ENCODE measurements around the gene F2RL1.

DNA sequence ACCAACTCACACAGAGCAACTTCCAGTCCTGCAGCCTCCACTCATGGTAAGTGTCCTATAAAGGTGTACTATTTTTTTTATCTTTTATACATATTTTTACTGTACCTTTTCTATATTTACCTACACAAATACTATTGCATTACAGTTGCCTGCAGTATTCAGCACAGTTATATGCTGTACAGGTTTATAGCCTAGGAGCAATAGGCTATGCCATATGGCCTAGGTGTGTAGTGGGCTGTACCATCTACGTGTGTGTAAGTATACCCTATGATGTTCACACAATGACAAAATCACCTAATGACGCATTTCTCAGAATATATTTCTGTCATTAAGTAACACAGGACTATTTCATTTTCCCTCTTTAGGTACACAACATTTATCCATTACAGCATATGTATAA lies 47.7 kb downstream of the F2RL1 start:
- TF ChIP-seq EZH2 (IDR thresholded peaks at IDR 0.05; ENCODE audit: borderline replicate concordance, insufficient read depth, low read length, poor library complexity, severe bottlenecking): no peak
- no peak for TF ChIP-seq SMC3 (conservative IDR thresholded peaks at IDR 0.05; ENCODE audit: poor library complexity)
- TF ChIP-seq, protein P1, sequence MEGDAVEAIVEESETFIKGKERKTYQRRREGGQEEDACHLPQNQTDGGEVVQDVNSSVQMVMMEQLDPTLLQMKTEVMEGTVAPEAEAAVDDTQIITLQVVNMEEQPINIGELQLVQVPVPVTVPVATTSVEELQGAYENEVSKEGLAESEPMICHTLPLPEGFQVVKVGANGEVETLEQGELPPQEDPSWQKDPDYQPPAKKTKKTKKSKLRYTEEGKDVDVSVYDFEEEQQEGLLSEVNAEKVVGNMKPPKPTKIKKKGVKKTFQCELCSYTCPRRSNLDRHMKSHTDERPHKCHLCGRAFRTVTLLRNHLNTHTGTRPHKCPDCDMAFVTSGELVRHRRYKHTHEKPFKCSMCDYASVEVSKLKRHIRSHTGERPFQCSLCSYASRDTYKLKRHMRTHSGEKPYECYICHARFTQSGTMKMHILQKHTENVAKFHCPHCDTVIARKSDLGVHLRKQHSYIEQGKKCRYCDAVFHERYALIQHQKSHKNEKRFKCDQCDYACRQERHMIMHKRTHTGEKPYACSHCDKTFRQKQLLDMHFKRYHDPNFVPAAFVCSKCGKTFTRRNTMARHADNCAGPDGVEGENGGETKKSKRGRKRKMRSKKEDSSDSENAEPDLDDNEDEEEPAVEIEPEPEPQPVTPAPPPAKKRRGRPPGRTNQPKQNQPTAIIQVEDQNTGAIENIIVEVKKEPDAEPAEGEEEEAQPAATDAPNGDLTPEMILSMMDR (IDR thresholded peaks at IDR 0.05; ENCODE audit: poor library complexity, severe bottlenecking): no peak
- no peak for TF ChIP-seq EP300 (conservative IDR thresholded peaks at IDR 0.05; ENCODE audit: poor library complexity, severe bottlenecking)
- TF ChIP-seq RAD21 (conservative IDR thresholded peaks at IDR 0.05): no peak
- TF ChIP-seq POLR2AphosphoS5 (IDR thresholded peaks at IDR 0.05): no peak
- TF ChIP-seq TAF1 (IDR thresholded peaks at IDR 0.05; ENCODE audit: low read depth): no peak

All from neural cell (in vitro differentiated cells).